Neural cell (in vitro differentiated cells): ENCODE data around the gene TAF3. TPM values are rescaled to one million over a fixed set of nuclear protein-coding genes. Genes with fewer than 3 reads are reported as not detected.

Source experiments
- H2AFZ ChIP-seq: fragments of 200-600, 300-800 bp; sonication (generic), shearing (Covaris generic); 2 replicates; pipeline ENCODE4 v1.6.0; 2014; ENCODE audit warnings: low read depth, mild to moderate bottlenecking, antibody characterized with exemption, low read length, moderate library complexity
- H3F3A ChIP-seq: fragments of 200-600 bp; shearing (Covaris generic); 2 replicates; pipeline ENCODE4 v1.6.1; 2016; ENCODE audit warnings: mild to moderate bottlenecking, moderate library complexity, mixed read lengths, antibody characterized with exemption, low read length; ENCODE audit not compliant: insufficient read depth, poor library complexity, severe bottlenecking
- H3K27ac ChIP-seq: fragments of 200-600, 300-800 bp; sonication (generic), shearing (Covaris generic); 2 replicates; pipeline ENCODE4 v1.5.1; 2014; ENCODE audit warnings: mild to moderate bottlenecking, low read length, moderate library complexity
- H3K27me3 ChIP-seq: fragments of 300-800, 200-600 bp; sonication (generic), shearing (Covaris generic); 2 replicates; pipeline ENCODE4 v1.6.0; 2014; ENCODE audit warnings: mild to moderate bottlenecking, low read depth, low read length, moderate library complexity; ENCODE audit not compliant: insufficient read depth
- H3K36me3 ChIP-seq: fragments of 300-800, 200-600 bp; sonication (generic), shearing (Covaris generic); 2 replicates; pipeline ENCODE4 v1.5.1; 2014; ENCODE audit warnings: mild to moderate bottlenecking, antibody characterized with exemption, low read length, moderate library complexity; ENCODE audit not compliant: insufficient read depth
- H3K4me2 ChIP-seq: fragments of 300-800, 200-600 bp; sonication (generic), shearing (Covaris generic); 2 replicates; pipeline ENCODE4 v1.6.0; 2014; ENCODE audit warnings: mild to moderate bottlenecking, low read length
- H3K4me3 ChIP-seq: fragments of 300-800, 200-600 bp; sonication (generic), shearing (Covaris generic); 2 replicates; pipeline ENCODE4 v1.5.1; 2014; ENCODE audit warnings: mild to moderate bottlenecking, low read length, moderate library complexity
- H3K79me2 ChIP-seq: fragments of 200-600 bp; shearing (Covaris generic); replicated peaks from 2 replicates; pipeline ENCODE4 v1.6.0; 2014; ENCODE audit warnings: mild to moderate bottlenecking, low read length, moderate library complexity; ENCODE audit not compliant: insufficient read depth
- H3K9ac ChIP-seq: fragments of 300-800, 200-600 bp; sonication (generic), shearing (Covaris generic); 2 replicates; pipeline ENCODE4 v1.6.1; 2016; ENCODE audit warnings: mild to moderate bottlenecking, low read length, mixed read lengths
- H3K9me2 ChIP-seq: fragments of 200-600 bp; shearing (Covaris generic); 2 replicates; pipeline ENCODE4 v1.6.1; 2016; ENCODE audit warnings: mild to moderate bottlenecking, low read length, mixed read lengths; ENCODE audit not compliant: insufficient read depth
- H3K9me3 ChIP-seq: fragments of 200-600, 300-800 bp; sonication (generic), shearing (Covaris generic); 2 replicates; pipeline ENCODE4 v1.6.1; 2016; ENCODE audit warnings: mild to moderate bottlenecking, mixed run types, low read length, moderate library complexity, mixed read lengths
- H4K20me1 ChIP-seq: fragments of 200-600 bp; shearing (Covaris generic); 2 replicates; pipeline ENCODE4 v1.6.1; 2016; ENCODE audit warnings: mild to moderate bottlenecking, mixed run types; ENCODE audit not compliant: insufficient read depth
- CTCF ChIP-seq: fragments of 450-650 bp; IDR thresholded peaks from 2 replicates; pipeline ENCODE4 v1.5.1; 2014; ENCODE audit warnings: antibody characterized with exemption, mild to moderate bottlenecking, moderate library complexity; ENCODE audit not compliant: poor library complexity, severe bottlenecking
- EP300 ChIP-seq: fragments of 450-650 bp; conservative IDR thresholded peaks from 2 replicates; pipeline ENCODE4 v1.6.1; 2014; ENCODE audit warnings: antibody characterized with exemption, mild to moderate bottlenecking, moderate library complexity; ENCODE audit not compliant: poor library complexity, severe bottlenecking
- EZH2 ChIP-seq: fragments of 200-600, 300-800 bp; shearing (Covaris generic), sonication (generic); IDR thresholded peaks from 2 replicates; pipeline ENCODE4 v1.6.1; 2014; ENCODE audit warnings: antibody characterized with exemption, low read length, borderline replicate concordance, mild to moderate bottlenecking; ENCODE audit not compliant: insufficient read depth, poor library complexity, severe bottlenecking
- MXI1 ChIP-seq: fragments of 450-650 bp; conservative IDR thresholded peaks from 2 replicates; pipeline ENCODE4 v1.6.1; 2014; ENCODE audit warnings: antibody characterized with exemption, mild to moderate bottlenecking; ENCODE audit not compliant: poor library complexity, severe bottlenecking
- POLR2AphosphoS5 ChIP-seq: IDR thresholded peaks from 2 replicates; pipeline ENCODE4 v1.6.1; 2012
- RAD21 ChIP-seq: fragments of 450-650 bp; conservative IDR thresholded peaks from 2 replicates; pipeline ENCODE4 v1.6.1; 2014; ENCODE audit warnings: antibody characterized with exemption, mild to moderate bottlenecking, moderate library complexity
- REST ChIP-seq: IDR thresholded peaks from 2 replicates; pipeline ENCODE4 v1.6.1; 2012; ENCODE audit warnings: borderline replicate concordance
- SMC3 ChIP-seq: fragments of 450-650 bp; conservative IDR thresholded peaks from 2 replicates; pipeline ENCODE4 v1.6.1; 2014; ENCODE audit warnings: antibody characterized with exemption, mild to moderate bottlenecking, moderate library complexity; ENCODE audit not compliant: poor library complexity
- TAF1 ChIP-seq: IDR thresholded peaks from 2 replicates; pipeline ENCODE4 v1.6.1; 2012; ENCODE audit warnings: low read depth
- polyA plus RNA-seq: library from polyadenylated mRNA; depleted of rRNA; stranded (reverse); fragments of >200 nt; gene quantifications from 2 replicates; pipeline ENCODE4 v1.2.3, GENCODE V29; 2014

The TAF3 gene
- polyA plus RNA-seq, 1 donor from 2014 or later, result 2.0 TPM

GRCh38 chr10:7928536-7928935 lies 110.2 kb downstream of the TAF3 start:
- Histone ChIP-seq H4K20me1 (no peaks in the 10 kb centered on the region), H3K27me3 (no peaks in the 10 kb centered on the region), H3K4me2 (no peak overlapping the region), H3K36me3 (no peaks in the 10 kb centered on the region), H3K9ac (no peak overlapping the region), H3K79me2 (no peaks in the 10 kb centered on the region), H3K9me3 (no peaks in the 10 kb centered on the region), H3F3A (no peaks in the 10 kb centered on the region), H3K4me3 (no peak overlapping the region), H3K9me2 (no peaks in the 10 kb centered on the region), H2AFZ (no peak overlapping the region), H3K27ac (no peak overlapping the region)
- TF ChIP-seq CTCF (no peak), EP300 (no peak), SMC3 (no peak), RAD21 (no peak), REST (no peak), TAF1 (no peak), EZH2 (no peak), POLR2AphosphoS5 (no peak), MXI1 (no peak)

GRCh38 chr10:7932301-7933036 lies 114.2 kb downstream of the TAF3 start:
- Histone ChIP-seq H4K20me1 (no peaks in the 10 kb centered on the region), H3K9me3 (no peaks in the 10 kb centered on the region), H3K4me3 (no peak overlapping the region), H3K9me2 (no peaks in the 10 kb centered on the region), H3F3A (no peaks in the 10 kb centered on the region), H3K36me3 (no peaks in the 10 kb centered on the region), H2AFZ (no peak overlapping the region), H3K27me3 (no peaks in the 10 kb centered on the region), H3K79me2 (no peaks in the 10 kb centered on the region), H3K9ac (no peak overlapping the region), H3K4me2 (no peak overlapping the region), H3K27ac (no peak overlapping the region)
- TF ChIP-seq EZH2 (no peak), EP300 (no peak), SMC3 (no peak), MXI1 (no peak), REST (no peak), CTCF (no peak)
